Activated CD8-positive, alpha-beta memory T cell treated with anti-CD3 and anti-CD28 coated beads for 48 hours (primary cell): Measurements from ENCODE around the gene TUT4.
A peak's percentile ranks its signal among the peaks of the same experiment; 100 is the strongest.

ENCODE experiments used
- DNase-seq, 3 experiments: peaks; one replicate each; pipeline ENCODE4 v3.0.0-alpha.2; 2020; ENCODE audit warnings: low read depth in 2 of 3, low spot score in 2 of 3

TUT4 gene

GRCh38 chr1:52416811-52417210 lies 136.1 kb downstream of the TUT4 start:
- no peak for DNase-seq

GRCh38 chr1:52414942-52415341 lies 137.9 kb downstream of the TUT4 start:
- no peak for DNase-seq

DNA sequence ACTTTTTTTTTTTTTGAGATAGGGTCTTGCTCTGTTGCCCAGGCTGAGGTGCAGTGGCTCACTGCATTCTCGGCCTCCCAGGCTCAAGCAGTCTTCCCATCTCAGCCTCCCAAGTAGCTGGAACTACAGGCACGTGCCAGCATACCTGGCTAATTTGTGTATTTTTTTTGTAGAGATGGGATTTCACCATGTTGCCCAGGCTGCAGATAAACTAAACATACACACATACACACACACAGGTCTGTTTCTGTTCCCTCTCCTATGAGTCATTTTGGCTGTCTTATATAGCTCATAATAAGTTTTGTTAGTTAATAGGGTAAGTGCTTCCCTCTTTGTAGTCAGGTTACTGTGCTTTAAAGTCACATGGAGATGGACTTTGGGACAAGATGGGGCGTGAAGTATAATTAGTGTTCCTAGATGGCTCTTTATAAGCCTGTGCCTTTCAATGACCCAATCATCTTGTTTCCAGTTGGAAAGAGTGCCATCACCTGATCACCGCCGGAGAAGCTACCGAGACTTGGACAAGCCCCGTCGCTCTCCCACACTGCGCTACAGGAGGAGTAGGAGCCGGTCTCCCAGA lies 139.4 kb downstream of the TUT4 start:
- no peak for DNase-seq

DNA sequence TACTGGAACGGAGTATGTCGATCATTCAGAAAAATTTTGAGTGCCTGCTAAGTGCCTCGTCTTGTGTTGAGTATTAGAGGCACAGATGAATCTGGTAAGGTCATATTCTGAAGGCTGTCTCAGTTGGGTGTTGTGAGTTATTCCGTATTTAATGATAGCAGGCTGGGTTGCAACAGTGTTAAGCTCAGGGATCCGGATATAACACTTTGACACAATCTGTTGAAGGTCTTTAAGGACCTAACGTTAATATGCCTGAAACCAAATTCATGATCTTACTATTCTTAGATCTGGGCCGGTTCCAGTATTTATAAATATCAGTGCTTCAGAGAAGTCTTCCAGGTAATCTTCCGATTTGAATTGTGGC lies 147.9 kb downstream of the TUT4 start:
- DNase-seq: no peak

DNA sequence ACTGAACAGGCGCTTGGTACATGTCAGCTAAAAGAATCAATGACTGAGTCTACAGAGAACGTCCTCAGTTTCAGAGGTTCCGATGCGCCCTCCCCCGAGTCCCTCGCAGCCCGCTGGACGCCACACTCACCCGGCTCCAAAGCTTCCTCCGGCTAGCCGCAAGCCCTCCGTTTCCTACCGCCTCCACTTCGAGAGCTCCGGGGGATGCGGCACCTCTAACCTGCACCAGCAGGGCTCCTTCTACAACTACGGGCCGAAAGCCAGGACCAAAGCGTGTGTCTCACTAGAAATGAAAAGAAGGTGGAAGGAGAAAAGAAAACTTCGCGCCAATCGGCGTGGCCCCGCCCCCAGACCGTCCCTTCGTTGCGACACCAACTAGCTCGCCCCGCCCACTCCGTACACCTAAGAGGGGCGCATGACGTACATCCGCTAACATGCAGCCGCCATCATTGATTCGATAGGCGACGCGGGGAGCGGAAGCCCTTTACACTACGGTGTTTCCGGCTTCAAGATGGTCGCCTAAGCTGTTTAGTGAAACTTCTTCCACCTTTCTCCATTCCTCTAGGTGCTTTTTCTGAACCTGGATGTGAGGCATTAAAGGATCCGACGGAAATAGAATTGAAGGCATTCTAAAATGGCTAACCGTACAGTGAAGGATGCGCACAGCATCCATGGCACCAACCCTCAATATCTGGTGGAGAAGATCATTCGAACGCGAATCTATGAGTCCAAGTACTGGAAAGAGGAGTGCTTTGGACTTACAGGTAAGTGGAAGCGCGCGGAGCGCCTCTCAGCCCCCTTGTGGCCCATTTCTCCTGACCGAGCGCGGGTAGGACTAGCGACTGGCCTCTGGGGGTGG lies 148.5 kb downstream of the TUT4 start, which contains the start of the genes ORC1 and PRPF38A:
ORC1 (minus strand) TSS at position 308 of the 859 bp plus-strand sequence. CDS start 2,200 bp downstream, outside the sequence.
PRPF38A (plus strand) TSS at position 487 of the 859 bp plus-strand sequence; CDS start at position 635, 148 bp downstream.
- peak; percentile 87 to 94 (median 88) for DNase-seq

DNA sequence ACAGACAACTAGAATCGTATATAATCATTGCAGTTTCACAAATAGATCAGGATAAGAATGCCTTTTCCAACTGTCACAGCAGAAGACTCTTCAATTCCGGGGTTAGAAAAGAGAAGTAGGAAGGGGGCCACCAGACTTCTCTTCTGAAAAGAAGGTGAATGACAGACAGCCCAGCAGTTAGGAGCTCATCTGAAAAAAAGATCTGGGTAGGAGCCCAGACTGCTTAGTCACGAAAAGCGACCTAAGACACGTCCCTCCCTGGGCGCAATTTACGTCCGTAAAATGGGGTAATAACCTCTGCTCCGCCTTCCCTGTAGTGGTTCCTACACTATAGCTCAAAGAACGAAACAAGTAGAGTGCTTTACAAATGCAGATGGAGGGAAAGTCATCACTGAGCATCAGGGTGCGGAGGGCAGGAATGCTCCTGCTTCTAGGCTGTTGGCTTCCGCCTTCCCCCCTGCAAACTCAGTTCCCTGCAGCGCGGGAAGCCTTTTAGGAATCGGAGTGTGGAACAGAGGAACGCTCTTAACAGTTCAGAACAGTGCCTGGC lies 149.3 kb downstream of the TUT4 start:
- peak in 2 of 3 experiments; percentile 5 to 23 for DNase-seq

- no peak for DNase-seq
Observed at GRCh38 chr1:52402860-52403240, 150.0 kb downstream of the TUT4 start.

DNA sequence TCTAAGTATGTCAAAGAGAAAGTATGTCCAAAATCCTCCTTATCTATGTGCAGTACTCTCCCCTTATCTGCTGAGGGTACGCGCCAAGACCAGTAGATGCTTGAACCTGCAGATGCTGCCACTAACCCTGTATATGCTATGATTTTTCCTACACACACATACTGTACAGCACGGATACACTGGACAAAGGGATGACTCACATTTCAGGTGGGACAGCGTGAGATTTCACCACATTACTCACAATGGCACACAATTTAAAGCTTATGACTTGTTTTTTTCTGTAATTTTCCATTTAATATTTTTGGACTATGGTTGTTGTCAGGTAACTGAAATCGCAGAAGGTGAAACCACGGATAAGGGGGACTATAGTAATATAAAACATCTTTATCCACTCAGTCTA lies 152.8 kb downstream of the TUT4 start:
- no peak for DNase-seq

DNA sequence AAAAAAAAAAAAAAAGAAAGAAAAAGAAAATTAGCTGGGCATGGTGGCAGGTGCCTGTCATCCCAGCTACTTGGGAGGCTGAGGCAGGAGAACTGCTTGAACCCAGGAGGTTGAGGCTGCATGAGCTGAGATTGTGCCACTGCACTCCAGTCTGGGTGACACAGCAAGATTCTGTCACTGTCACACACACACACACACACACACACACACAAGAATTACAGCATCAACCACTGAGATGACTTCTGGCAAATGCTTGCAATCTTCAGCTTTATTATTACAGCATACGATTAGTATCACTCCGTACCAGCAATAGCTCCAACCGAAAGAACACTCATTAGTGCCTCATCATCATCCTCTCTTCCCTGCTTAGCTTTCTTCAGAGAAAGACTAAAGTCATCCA lies 153.3 kb downstream of the TUT4 start:
- DNase-seq: no peak

DNA sequence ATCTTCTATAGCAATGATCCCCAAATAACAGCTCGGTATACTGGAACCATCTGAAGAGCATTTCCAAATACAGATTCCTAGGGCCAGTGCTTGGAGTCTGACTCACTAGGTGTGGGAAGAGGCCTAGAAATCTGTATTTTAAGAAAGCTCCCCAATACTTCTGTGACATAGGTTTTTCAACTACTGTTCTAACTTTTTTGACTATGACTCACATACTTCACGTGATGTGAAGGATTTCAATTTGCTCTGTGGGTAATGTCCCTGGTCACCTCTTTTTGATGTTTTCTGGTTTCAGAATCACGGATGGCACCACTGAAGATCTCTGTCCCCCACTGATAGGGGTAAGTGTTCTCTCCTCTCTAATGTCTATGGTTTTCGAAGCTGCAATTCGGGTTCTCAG lies 159.7 kb downstream of the TUT4 start:
- DNase-seq: no peak

DNA sequence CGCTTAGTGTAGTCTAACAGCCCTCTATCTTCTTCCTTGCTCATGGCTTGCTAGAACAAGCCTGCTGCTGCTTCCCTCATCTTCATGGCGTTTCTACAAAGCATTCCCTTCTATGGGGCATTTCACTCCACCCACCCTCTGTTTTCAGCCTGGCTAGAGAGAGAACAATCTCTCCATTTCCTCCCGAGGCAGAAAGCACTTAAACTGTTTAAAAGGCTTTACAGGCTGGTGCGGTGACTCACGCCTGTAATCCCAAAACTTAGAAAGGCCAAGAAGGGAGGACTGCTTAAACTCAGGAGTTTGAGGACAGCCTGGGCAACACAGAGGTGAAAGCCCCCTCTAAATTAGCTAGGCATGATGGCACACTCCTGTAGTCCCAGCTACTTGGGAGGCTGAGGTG lies 166.4 kb downstream of the TUT4 start:
- DNase-seq: no peak

- no peak for DNase-seq
Observed at GRCh38 chr1:52385376-52385775, 167.5 kb downstream of the TUT4 start.
